HepG2 (cell line): ENCODE data around the gene NAT14. TPM values are rescaled to one million over a fixed set of nuclear protein-coding genes. Genes with fewer than 3 reads are reported as not detected.

Source experiments
- CHD2 ChIP-seq: IDR thresholded peaks from 2 replicates; pipeline ENCODE4 v1.6.1; 2011; ENCODE audit warnings: low read depth, low read length, improper control_type of control experiment
- CSRNP2 ChIP-seq: sonication (generic); formaldehyde crosslinking; conservative IDR thresholded peaks from 2 replicates; pipeline ENCODE4 v1.8.0; 2022; ENCODE audit warnings: low read depth, missing genetic modification reagents
- FOSL1 ChIP-seq: sonication (generic); formaldehyde crosslinking; IDR thresholded peaks from 2 replicates; pipeline ENCODE4 v1.9.0; 2021; ENCODE audit warnings: missing genetic modification reagents, borderline replicate concordance
- FOXO4 ChIP-seq: sonication (generic); formaldehyde crosslinking; conservative IDR thresholded peaks from 2 replicates; pipeline ENCODE4 v1.8.1; 2023; ENCODE audit warnings: missing genetic modification reagents
- HMGXB4 ChIP-seq, 2 experiments: sonication (generic) in 1 of 2; formaldehyde crosslinking in 1 of 2; IDR thresholded peaks; 2 replicates each; pipeline versions ENCODE4 v1.4.0 to v1.6.1; 2018 to 2020; ENCODE audit warnings: missing genetic modification reagents in 2 of 2, borderline replicate concordance in 1 of 2, low read depth in 1 of 2, mild to moderate bottlenecking in 1 of 2, missing biosample characterization in 1 of 2
- IRF1 ChIP-seq: sonication (generic); formaldehyde crosslinking; IDR thresholded peaks from 2 replicates; pipeline ENCODE4 v1.4.0; 2020; ENCODE audit warnings: low read depth, mild to moderate bottlenecking, missing genetic modification reagents
- NFATC3 ChIP-seq: sonication (generic); formaldehyde crosslinking; IDR thresholded peaks from 2 replicates; pipeline ENCODE4 v1.5.1; 2020; ENCODE audit warnings: mild to moderate bottlenecking, missing genetic modification reagents
- NR2F6 ChIP-seq, 2 experiments: IDR thresholded peaks; 2 replicates each; pipeline ENCODE4 v1.6.1; 2016; ENCODE audit warnings: antibody characterized with exemption in 1 of 2, mild to moderate bottlenecking in 1 of 2
- PCBP1 ChIP-seq: fragments of 200-400 bp; formaldehyde crosslinking; IDR thresholded peaks from 2 replicates; pipeline ENCODE4 v1.6.1; 2017; ENCODE audit warnings: mild to moderate bottlenecking, low read depth, low read length, borderline replicate concordance
- RAD21 ChIP-seq: fragments of 450-650 bp; formaldehyde crosslinking; IDR thresholded peaks from 2 replicates; pipeline ENCODE4 v1.5.0; 2020; ENCODE audit warnings: mild to moderate bottlenecking
- SNAPC2 ChIP-seq: sonication (generic); formaldehyde crosslinking; IDR thresholded peaks from 2 replicates; pipeline ENCODE4 v1.8.1; 2022; ENCODE audit warnings: mild to moderate bottlenecking, missing genetic modification reagents
- ZBTB46 ChIP-seq: sonication (generic); formaldehyde crosslinking; IDR thresholded peaks from 2 replicates; pipeline ENCODE4 v1.4.0; 2020; ENCODE audit warnings: mild to moderate bottlenecking, missing genetic modification reagents, borderline replicate concordance
- ZFP90 ChIP-seq: sonication (generic); formaldehyde crosslinking; IDR thresholded peaks from 2 replicates; pipeline ENCODE4 v1.8.0; 2022; ENCODE audit warnings: missing genetic modification reagents, mild to moderate bottlenecking, inconsistent platforms, borderline replicate concordance
- ZIK1 ChIP-seq: sonication (generic); formaldehyde crosslinking; IDR thresholded peaks from 2 replicates; pipeline ENCODE4 v1.5.0; 2020; ENCODE audit warnings: mild to moderate bottlenecking, low read depth, missing genetic modification reagents, borderline replicate concordance
- ZKSCAN8 ChIP-seq: IDR thresholded peaks from 2 replicates; pipeline ENCODE4 v1.6.1; 2016; ENCODE audit warnings: borderline replicate concordance, missing genetic modification reagents, missing compliant biosample characterization
- ZNF180 ChIP-seq: sonication (generic); formaldehyde crosslinking; IDR thresholded peaks from 2 replicates; pipeline ENCODE4 v1.4.0; 2020; ENCODE audit warnings: low read depth, missing genetic modification reagents, borderline replicate concordance
- ZNF503 ChIP-seq: sonication (generic); formaldehyde crosslinking; IDR thresholded peaks from 2 replicates; pipeline ENCODE4 v1.4.0; 2020; ENCODE audit warnings: missing genetic modification reagents
- ZNF589 ChIP-seq: sonication (generic); formaldehyde crosslinking; conservative IDR thresholded peaks from 2 replicates; pipeline ENCODE4 v1.8.0; 2022; ENCODE audit warnings: mild to moderate bottlenecking, moderate library complexity, missing genetic modification reagents
- polyA plus RNA-seq, 8 experiments: library from polyadenylated mRNA; depleted of rRNA in 3 of 8; stranded (reverse) in 7 of 8; unstranded in 1 of 8; fragments of >200 nt; fragmentation: Illumina TruSeq in 4 of 8; extraction: Trizol in 4 of 8; gene quantifications; 2 replicates each; pipeline versions ENCODE4 v1.2.1 to v1.2.3, GENCODE V29; 2011 to 2016; ENCODE audit warnings: low read depth in 4 of 8, missing spikeins in 1 of 8, mixed read lengths in 1 of 8; ENCODE audit not compliant: insufficient read depth in 1 of 8
- total RNA-seq, 5 experiments: library from RNA; depleted of rRNA; stranded (reverse); fragments of >200 nt; fragmentation: Illumina TruSeq; extraction: Trizol; gene quantifications; 2 replicates each; pipeline ENCODE4 v1.2.3, GENCODE V29; 2016; ENCODE audit warnings: low read depth in 1 of 5

NAT14 gene
- total and polyA plus RNA-seq, 2 of the 13 experiments (the other 11 are each of a cell fraction or from before 2014, with no cell fraction given), result 20.7 to 22.3 TPM

- TF ChIP-seq ZFP90 (CRISPR knock-in tag) (no peak), ZKSCAN8 (CRISPR knock-in tag) (peak; percentile 81; the same call in 1 of the 2 replicates), ZNF503 (CRISPR knock-in tag) (no peak), PCBP1 (no peak), HMGXB4 (CRISPR knock-in tag; IDR thresholded peaks at IDR 0.05; ENCODE audit: borderline replicate concordance in 1 of 2, low read depth in 1 of 2) (peak; percentile 37 to 64; a peak in 2 of 4 replicates), FOSL1 (no peak), CSRNP2 (CRISPR knock-in tag) (no peak), RAD21 (CRISPR knock-in tag) (peak; percentile 79), ZIK1 (CRISPR knock-in tag) (no peak), ZNF180 (CRISPR knock-in tag) (no peak), SNAPC2 (CRISPR knock-in tag) (no peak), ZBTB46 (CRISPR knock-in tag) (no peak), NFATC3 (CRISPR knock-in tag) (no peak), IRF1 (CRISPR knock-in tag) (no peak), ZNF589 (no peak), CHD2 (no peak), FOXO4 (CRISPR knock-in tag) (no peak), NR2F6 (IDR thresholded peaks at IDR 0.05) (peak; percentile 39), NR2F6 (CRISPR knock-in tag; IDR thresholded peaks at IDR 0.05) (peak; percentile 39; the same call in 1 of the 2 replicates)
Observed at GRCh38 chr19:55467236-55468053, 17.5 kb upstream of the NAT14 start (continued).
